DMS53 (cell line): ENCODE data around the gene PSMG2.

Experiments
- DNase-seq: peaks from one replicate; lab custom pipeline; 2025; lab: John Stamatoyannopoulos, UW

The PSMG2 gene

GRCh38 chr18:12702221-12703095, at the start of gene PSMG2, which contains the start of gene CEP76:
Gene PSMG2 (plus strand): TSS chr18:12703042. CDS start chr18:12703108, 66 bp downstream.
Gene CEP76 (minus strand): TSS chr18:12702723. CDS start chr18:12702548, 175 bp downstream.
- peak; percentile 99 for DNase-seq

- no peak for DNase-seq
Measured at GRCh38 chr18:12654971-12655370, 47.9 kb upstream of the PSMG2 start.

- DNase-seq = peak; percentile 62
Measured at GRCh38 chr18:12656605-12656937, 46.3 kb upstream of the PSMG2 start.

GRCh38 chr18:12656938-12657683, 45.7 kb upstream of the PSMG2 start:
- peak; percentile 90 for DNase-seq

GRCh38 chr18:12657684-12658425, 45.0 kb upstream of the PSMG2 start, which contains the start of gene SPIRE1:
Gene SPIRE1 (minus strand): TSS chr18:12658107. CDS start chr18:12657866, 241 bp downstream.
- DNase-seq = peak; percentile 95

- peak; percentile 88 for DNase-seq
Measured at GRCh38 chr18:12658426-12659138, 44.3 kb upstream of the PSMG2 start.

GRCh38 chr18:12659904-12660605, 42.8 kb upstream of the PSMG2 start:
- DNase-seq = peak; percentile 85

GRCh38 chr18:12668041-12668440, 34.8 kb upstream of the PSMG2 start:
- no peak for DNase-seq

- peak; percentile 54 for DNase-seq
Measured at GRCh38 chr18:12679183-12679786, 23.6 kb upstream of the PSMG2 start.

GRCh38 chr18:12686100-12686499, 16.7 kb upstream of the PSMG2 start:
- DNase-seq = peak; percentile 48

- DNase-seq = no peak
Measured at GRCh38 chr18:12689256-12689850, 13.5 kb upstream of the PSMG2 start.

- no peak for DNase-seq
Measured at GRCh38 chr18:12692206-12692605, 10.6 kb upstream of the PSMG2 start.

- DNase-seq = no peak
Measured at GRCh38 chr18:12694032-12694431, 8.8 kb upstream of the PSMG2 start.

- peak; percentile 45 for DNase-seq
Measured at GRCh38 chr18:12699747-12700146, 3.1 kb upstream of the PSMG2 start.

GRCh38 chr18:12701161-12701560, 1.7 kb upstream of the PSMG2 start:
- no peak for DNase-seq

GRCh38 chr18:12703096-12703567, 290 bp downstream of the PSMG2 start:
- DNase-seq = no peak

GRCh38 chr18:12703664-12704063, 822 bp downstream of the PSMG2 start:
- DNase-seq = peak; percentile 46

- no peak for DNase-seq
Measured at GRCh38 chr18:12711446-12711845, 8.6 kb downstream of the PSMG2 start.

GRCh38 chr18:12721495-12722275, 18.8 kb downstream of the PSMG2 start:
- DNase-seq = no peak
